Heart left ventricle (tissue), 13 donors: ENCODE measurements around the gene WSCD2.

Experiments
- CTCF ChIP-seq, 12 donors: fragments of 200-600 bp; sonication (generic) in 4 of 12; IDR thresholded peaks; one replicate each; pipeline versions ENCODE4 v1.5.0 to v1.8.0; 2018 to 2022; ENCODE audit warnings: antibody characterized with exemption in 12 of 12, mild to moderate bottlenecking in 5 of 12
- POLR2A ChIP-seq, 2 donors: fragments of 450-650 bp; IDR thresholded peaks; one replicate each; pipeline ENCODE4 v1.6.1; 2017; ENCODE audit warnings: antibody characterized with exemption in 2 of 2, mild to moderate bottlenecking in 2 of 2, moderate library complexity in 2 of 2
- donor health status: ischemic (EF 13 %, LVEDD 7.1; RV severe dilation, severe dysfunction).
- donor health status: DM: no; HTN: yes; CAD: no.
- donor health status: DM: no; HTN: no; CAD: no.
- donor health status: ischemic (EF 25% LVEDD 6.9; RV normal size, moderate dysfunction).
- donor health status: ischemic (EF 25% LVEDD 5.7; RV mildly dilated, moderate dysfunction).
- donor health status: ischemic (EF 35%, LVEDD 5.7; RV mildly dilated, moderate dysfunction).
- donor health status: nonischemic (EF 11% LVEDD 7.7; RV severe dilation, severe dysfunction).
- donor health status: DM: yes; HTN: yes; CAD: no.
- donor health status: PGD.
- donor health status: ischemic (EF 29% LVEDD 5.4; RV normal size, mild dysfunction).
- donor health status: nonischemic (EF 23%, LVEDD 6.1; RV moderate dilation, normal function).

- TF ChIP-seq POLR2A (IDR thresholded peaks at IDR 0.05) (no peak), CTCF (IDR thresholded peaks at IDR 0.05) (no peak)
These were observed 166.6 kb downstream of the WSCD2 start for GRCh38 chr12:108295641-108296040.
